HG03442 (cell line): Measurements from ENCODE around the gene NR2C1.
"Not testable (repeated sequence)": the region's sequence is repeated elsewhere in the genome, so short reads cannot be mapped to it uniquely, and the experiment has no call there.

Source experiments
- ATAC-seq: cut with Tn5 transposase; IDR thresholded peaks from one replicate; pipeline ENCODE4 v1.9.1; 2021; ENCODE audit warnings: mild to moderate bottlenecking, moderate library complexity; ENCODE audit not compliant: unreplicated experiment

The NR2C1 gene

DNA sequence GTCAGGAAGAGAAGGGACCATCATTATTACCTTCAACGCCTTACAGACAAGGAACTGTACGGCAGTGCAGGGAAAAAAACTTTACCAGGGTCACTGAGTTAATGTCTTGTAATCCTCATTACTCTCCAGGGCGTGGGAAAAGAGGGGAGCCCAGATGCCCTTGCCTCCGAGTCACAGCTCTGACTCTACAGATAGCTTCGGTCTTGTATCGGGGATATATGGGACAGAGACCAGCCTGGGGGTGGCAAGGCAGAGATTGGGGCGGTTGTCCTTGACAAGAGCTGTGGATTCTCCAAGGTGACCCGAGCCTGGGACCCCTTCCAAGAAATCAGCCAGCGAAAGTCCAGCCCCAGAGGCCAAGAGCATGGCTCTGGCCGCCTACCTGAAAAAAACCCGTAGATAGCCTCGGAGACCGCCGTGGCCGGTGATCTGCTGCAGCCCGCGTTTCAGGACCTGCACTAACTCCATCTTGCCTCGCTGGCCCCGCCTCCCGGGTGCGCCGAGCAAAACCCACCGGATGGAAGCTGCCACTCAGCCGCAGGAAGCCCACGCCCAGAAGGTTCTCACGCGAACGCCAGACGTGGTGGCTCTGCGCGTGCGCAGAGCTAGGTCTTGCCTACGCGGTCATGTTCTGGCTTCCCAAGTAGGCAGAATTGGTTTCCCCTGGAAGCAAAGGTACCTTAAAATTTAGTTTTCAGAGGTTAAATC, 70.1 kb downstream of the NR2C1 start, which contains the start of gene NDUFA12:
NDUFA12 (minus strand) TSS at position 485 of the 708 bp plus-strand sequence; CDS start at position 468, 17 bp downstream.
- peak; percentile 99 for ATAC-seq

DNA sequence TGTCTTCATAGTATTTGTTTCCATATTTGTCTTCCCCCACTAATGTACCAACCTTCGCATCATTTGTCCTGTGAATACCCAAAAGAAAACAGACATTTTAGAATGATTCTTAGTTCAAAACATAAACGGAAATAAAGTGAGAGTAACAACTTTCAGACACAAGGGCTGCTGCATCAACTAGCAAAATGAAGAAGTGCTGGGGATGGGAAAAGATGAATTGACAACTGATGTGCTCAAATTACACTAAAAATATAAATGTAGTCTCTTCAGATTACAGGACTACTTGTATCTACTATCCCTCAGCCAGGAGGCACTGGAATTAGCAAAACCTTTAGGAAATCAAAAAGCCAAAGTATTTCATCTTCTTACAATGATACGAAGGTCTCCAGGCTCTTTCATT, 70.7 kb downstream of the NR2C1 start:
- ATAC-seq, result no peak

DNA sequence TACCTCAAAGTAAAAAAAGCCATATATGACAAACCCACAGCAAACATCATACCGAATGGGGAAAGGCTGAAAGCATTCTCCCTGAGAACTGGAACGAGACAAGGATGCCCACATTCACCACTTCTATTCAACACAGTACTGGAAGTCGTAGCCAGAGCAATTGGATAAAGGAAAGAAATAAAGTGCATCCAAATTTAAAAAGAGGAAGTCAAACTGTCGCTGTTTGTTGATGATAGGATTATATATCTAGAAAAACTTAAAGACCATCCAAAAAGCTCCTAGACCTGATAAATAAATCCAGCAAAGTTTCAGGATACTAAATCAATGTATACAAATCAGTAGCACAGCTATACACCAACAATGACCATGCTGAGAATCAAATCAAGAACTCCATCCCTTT, 75.1 kb downstream of the NR2C1 start:
- ATAC-seq, result no peak

DNA sequence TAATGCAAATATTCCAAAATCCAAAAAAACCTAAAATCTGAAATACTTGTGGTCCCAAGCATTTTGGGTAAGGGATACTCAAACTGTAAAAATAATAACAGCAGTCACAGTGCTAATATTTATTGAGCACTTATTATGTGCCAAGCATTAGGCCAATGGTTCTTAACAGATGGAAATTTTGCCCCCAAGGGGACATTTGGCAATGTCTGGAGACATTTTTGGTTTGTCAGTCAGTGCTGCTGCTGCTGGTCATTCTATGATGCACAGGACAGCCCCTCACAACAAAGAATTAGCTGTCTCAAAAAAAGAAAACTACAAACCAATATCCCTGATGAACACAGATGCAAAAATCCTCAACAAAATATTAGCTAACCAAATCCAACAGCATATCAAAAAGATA, 75.7 kb downstream of the NR2C1 start:
- ATAC-seq, result no peak

DNA sequence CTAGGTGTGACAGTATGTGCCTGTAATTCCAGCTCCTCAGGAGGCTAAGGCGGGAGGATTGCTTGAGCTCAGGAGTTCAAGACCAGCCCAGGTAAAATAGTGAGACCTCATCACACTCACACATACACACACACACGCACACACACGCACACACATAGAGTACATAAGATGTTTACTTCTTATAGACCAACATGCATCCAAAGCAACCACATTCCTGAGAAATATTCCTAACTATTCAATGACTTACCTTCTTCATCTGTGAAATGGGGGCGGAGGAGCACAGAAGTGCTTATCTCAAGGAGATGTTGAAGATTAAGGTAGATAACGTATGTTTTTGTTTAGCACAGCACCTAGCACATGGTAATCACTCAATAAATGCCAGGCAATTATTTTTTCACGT, 76.4 kb downstream of the NR2C1 start:
- ATAC-seq, result no peak

DNA sequence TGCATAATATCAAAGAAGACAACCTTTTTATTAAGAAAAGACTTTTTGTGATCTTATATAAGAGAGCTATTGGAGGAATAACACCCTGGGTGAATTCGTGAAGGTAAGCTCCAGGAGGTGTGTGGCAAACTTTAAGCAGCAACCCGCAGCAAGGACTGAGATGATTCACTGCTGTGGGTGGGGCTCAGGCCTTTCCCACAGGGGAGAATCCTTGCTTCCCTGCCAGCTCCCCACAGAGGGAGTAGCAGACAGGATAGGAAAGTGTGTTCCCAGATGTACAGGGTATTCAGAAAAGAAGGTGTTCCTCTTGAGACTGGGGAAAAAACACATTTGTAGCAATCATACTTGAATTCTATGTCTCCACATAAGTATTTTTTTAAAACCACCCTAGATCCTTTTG, 79.1 kb downstream of the NR2C1 start:
- no peak for ATAC-seq

DNA sequence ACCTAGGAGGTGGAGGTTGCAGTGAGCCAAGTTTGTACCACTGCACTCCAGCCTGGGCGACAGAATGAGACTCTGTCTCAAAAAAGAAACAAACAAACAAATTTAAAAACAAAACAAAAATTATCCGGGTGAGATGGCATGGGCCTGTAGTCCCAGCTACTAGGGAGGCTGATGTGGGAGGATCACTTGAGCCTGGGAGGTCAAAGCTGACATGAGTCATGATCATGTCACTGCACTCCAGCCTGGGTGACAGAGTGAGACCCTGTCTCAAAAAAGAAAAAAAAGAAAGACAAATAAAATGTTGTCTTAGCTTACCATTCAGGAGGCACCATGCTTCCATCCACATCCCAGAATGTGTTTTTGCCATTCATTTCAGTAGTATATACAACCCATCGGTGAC, 79.6 kb downstream of the NR2C1 start:
- not testable (repeated sequence) for ATAC-seq

DNA sequence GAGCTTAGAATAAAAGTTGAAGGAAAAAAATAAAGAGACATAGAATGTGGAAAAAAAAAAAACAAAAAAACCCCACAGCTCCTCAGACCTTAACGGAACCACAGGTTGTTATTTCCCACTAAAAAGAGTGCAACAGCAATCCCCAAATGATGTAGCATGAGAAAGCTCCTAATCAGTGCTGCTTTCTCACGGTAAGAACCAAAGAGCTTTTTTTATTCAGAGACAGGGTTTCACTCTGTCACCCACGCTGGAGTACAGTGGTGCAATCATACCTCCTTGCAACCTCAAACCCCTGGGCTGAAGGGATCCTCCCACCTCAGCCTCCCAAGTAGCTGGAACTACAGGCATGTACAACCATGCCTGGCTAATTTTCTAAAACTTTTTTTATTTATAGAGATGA, 83.2 kb downstream of the NR2C1 start:
- ATAC-seq, result no peak

DNA sequence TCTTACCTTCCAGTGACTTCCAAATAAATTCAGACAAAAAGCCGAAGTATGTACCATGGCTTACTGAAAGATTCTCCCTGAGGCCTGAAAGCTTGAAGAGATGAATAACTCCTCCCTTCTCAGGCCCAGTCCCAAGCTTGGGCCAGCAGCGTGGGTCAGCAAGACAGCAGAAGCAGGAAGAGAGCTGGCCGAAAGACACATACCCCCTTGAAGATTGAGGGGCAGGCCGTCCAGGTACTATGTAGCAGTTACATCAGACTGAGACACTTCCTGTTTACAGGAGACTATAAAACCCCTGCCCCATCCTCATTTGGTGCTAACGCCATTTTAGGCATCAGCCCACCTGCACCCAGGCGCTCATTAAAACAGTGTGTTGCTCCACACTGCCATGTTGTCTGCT, 84.9 kb downstream of the NR2C1 start:
- no peak for ATAC-seq

DNA sequence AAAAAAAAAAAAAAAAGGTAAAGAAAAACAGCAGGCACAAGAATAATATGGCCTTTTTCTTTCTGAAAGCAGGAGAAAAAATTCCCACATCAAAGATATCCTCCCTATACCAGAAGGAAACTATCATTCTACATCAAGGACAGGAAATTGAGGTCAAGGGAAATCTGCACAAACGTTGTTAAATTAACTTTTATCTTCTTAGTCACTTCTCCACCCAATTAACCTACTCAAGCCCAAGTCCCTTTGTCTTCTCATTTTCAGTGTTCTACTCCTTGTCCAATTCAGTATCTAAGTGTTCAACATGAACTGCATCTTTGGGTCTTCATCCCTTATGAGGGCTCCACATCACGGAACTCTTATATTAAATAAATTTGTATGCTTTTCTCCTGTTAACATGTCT, 85.6 kb downstream of the NR2C1 start:
- no peak for ATAC-seq

DNA sequence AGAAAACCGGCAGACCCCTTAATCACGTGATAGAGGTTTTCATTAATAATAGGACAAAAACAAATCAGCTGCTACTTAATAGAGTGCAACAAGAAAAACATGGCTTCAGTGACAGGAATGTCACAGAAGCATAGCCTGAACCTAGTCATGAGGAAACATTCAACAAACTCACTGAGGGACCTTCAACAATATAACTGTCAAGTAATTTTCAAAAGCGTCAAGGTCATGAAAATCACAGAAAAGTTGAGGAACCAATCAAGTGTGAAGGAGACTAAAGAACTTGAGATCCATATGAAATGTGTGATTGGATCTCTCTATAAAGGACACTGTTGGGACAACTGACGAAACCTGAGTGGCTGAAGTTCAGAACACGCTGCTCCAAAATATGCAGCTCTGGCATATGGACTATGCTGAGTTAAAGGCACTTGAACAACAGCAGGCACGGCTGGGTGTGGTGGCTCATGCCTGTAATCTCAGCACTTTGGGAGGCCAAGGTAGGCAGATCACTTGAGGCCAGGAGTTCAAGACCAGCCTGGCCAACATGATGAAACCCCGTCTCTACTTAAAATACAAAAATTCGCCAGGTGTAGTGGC, 86.2 kb downstream of the NR2C1 start:
- ATAC-seq, result no peak

DNA sequence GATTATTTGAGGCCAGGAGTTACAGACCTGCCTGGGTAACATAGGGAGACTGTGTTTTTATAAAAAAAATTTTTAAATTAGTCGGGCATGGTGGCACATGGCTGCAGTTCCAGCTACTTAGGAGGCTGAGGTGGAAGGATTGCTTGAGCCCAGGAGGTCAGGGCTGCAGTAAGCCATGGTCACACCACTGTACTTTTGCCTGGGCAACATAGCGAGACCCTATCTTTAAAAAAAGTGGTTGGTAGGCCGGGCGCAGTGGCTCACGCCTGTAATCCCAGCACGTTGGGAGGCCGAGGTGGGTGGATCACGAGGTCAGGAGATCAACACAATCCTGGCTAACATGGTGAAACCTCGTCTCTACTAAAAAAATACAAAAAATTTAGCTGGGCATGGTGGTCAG, 88.3 kb downstream of the NR2C1 start:
- ATAC-seq, result not testable (repeated sequence)

DNA sequence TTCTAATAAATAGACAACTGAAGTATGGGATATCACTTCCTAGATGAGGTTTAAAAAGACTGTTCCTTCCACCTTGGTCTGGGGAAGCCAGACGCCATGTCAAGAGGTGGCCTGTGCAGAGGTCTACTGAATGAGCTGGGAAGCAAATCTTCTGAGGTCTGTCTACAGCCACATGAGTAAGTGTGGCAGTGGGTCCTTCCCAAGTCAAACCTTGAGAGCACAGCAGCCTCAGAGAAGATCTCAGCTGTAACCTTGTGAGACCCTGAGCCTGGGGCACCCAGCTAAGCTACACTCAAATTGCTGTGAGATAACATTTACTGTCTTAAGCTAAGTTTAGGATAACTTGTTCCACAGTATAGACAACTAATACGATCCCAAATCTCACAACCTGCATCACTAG, 90.1 kb downstream of the NR2C1 start:
- ATAC-seq, result no peak

DNA sequence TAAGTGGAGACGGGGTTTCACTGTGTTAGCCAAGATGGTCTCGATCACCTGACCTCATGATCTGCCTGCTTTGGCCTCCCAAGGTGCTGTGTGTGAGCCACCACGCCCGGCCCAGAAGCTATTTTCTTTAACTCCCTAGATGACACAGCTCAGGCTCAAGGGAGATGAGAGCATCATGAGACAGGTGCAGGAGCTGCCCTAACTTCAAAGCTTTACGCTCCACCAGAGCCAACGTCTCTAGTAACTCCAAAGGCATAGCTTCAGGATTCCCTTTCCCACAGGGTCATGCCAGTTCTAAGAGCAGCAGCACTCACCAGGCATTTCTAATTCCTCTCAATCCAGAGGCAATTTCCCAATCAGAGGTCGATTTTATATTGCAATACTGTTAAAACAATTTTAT, 91.0 kb downstream of the NR2C1 start:
- no peak for ATAC-seq

DNA sequence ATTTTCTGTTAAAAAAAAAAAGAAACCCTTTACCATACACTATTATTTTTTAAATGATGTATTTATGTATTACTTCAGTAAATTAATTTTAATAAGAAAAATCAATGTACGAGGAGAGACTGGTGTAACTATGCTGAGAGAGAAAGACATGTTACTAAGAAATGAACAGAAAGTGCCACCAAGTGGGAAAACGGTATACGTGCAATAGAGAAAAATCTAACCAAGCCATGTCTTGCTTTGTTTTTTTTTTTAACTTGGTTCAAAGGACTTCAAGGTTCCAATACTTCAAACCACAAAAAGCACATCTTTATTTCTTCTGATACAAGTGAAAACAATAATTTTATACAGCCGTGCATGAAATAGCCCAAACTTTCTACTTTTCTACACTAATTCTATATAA, 92.8 kb downstream of the NR2C1 start:
- no peak for ATAC-seq

DNA sequence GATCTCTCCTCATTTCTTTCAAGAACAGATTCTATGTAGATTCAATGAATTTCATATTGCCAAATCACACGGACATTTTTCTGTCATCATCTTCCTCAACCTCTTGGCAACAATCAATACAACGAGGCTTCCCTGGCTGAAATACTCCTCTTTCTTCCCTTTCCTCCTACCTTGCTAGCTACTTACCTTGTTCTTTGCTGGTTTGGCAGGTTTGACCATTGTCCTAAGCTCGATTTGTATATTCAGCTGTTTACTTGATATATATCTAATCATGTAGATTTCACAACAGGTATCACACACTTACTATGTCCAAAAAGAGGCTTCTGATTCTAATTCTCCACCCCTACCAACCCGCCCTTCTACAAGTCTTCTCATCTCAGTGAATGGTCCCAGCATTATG, 93.5 kb downstream of the NR2C1 start:
- ATAC-seq, result no peak

DNA sequence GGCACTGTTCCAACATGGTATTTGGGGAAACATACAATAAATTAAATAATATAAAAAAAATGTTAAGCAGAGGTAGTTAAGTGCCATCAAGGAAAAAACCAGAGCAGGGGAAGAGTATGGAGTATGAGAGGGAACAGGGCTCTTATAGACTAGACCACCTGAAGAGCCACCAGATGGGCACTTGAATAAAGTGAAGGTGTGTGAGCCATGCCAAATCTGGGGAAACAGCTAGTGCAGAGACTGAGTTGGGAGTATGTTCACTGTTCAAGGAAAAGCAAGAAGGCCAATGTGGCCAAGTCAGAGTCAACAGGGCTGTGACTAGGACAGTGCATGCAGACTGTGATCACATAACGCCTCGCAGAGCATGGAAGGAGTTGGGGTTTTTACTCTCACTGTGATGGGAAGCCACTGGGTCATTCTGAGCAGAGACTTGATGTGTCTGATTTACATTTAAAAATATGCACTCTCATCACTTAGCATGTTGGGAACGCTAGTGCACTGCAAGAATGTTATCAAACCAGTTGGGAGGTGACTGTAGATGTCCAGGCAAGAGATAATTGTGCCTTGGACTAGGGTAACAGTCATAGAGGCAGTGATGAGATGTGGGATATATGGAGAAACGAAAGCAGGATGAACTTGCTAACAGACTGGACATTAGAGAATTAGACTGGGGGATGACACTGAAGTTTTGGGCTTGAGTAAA, 95.5 kb downstream of the NR2C1 start:
- no peak for ATAC-seq

DNA sequence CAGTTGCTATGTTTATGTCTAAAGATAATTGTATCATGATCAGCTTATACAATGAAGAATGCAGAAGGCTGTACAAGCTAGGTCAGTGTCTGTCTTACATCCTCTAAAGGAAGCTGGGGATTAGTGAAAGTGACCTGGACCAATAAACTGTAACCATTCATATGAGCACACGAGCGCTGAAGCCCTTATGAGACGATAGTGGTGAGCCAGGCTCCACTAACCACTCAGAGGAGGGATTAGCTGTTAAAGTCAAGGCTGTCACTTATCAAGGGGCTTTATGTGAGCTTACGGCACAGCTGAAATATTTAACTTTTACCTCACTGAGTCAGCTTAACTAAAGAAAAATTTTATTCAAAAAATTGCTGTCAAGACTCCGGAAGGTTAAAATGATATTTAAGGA, 100.2 kb downstream of the NR2C1 start:
- ATAC-seq, result no peak

DNA sequence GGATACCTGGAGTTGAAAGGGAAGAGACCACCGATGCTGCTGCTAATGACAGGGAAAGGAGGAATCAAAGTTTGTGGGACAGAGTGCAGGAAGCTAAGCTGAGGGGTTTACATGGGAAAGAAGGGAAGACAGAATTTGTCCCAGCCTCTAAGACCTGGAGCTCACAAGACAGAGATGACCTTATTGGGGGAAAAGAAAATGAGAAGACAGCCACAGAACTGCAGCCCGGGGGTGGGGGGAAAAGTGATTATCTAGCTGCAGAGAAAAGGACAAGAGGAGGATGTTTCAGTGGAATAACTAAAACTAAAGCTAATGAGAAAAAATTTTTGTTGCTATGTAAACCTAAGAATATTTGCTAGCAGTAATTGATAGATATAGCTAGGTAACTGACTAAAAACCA, 100.6 kb downstream of the NR2C1 start:
- no peak for ATAC-seq

DNA sequence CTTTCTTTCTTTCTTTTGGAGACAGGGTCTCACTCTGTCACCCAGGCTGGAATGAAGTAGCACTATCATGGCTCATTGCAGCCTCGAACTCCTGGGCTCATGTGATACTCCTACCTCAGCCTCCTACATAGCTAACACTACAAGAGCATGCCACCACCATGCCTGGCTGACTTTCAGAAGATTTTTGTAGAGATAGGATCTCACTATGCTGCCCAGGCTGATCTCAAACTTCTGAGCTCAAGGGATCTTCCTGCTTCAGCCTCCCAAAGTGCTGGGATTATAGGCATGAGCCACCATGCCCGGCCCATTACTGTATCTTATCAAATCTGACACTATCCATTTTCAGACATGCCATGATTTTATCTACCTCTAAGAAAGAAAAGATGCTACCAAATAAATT, 101.5 kb downstream of the NR2C1 start:
- no peak for ATAC-seq

DNA sequence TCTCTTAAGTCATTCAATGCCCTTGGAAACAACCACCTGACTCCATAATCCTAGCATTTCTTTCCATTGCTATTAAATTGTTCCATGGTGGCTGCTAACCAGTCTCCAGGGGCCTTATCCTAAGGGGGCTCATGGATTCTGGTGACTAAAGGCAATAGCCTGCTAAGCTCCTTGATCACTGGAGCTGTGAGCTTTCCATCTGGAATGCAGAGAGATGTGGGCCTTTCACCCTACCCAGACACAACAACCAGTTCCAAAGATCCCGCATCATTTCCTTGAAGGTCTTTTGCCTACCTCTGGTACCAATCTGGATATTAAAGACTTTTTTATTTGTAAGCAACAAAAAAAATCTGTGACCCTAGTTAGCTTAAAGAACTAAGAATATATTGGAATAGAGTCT, 102.9 kb downstream of the NR2C1 start:
- no peak for ATAC-seq
